ENCODE data around the gene ADAT3. TPM values are rescaled to one million over a fixed set of nuclear protein-coding genes. Genes with fewer than 3 reads are reported as not detected.

Gene ADAT3
- total and polyA plus RNA-seq, 2 of the 4 experiments (the other 2 are of a cell fraction), result 0.36 to 2.8 TPM

DNA sequence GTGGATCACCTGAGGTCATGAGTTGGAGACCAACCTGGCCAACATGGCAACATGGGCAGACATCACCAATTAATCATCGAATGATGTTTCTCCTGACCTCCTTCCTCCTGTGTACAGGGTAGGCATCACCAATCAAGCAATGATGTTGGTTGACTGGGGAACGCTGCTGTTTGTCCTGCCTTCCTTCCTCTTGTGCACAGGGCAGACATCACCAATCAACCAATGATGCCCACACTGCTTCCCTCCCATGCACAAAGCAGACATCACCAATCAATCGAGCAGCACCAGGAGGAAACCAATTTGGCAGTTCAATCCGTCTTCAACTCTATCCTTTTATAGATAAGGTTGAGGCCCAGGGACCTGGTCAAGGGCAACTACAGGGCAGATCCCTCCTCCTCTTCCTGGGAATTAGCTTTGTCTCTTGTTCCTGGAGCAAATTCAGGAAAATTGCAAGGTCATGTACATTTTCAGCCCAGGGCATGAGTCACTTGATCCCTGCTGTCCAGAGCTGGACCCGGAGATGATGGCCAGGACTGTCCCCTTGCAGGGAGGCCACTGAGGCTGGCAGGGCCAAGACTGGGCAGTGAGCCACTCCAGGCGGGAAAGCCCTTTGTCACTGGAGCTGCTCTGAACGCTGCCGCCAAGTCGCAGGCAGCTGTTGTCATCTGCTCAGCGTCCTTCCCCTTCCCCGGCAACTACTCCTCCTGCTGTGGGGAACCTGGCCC is 30.4 kb downstream of the ADAT3 start:
- CTCF ChIA-PET, result interaction anchor here (0.6 kb wide), 1 partner anchor 79 kb away, joined by 3 read pairs; no protein-coding TSS in a partner anchor
- Histone ChIP-seq H3K4me3 (ENCODE audit: insufficient read depth, low read depth, low read length) (no peak overlapping the region), H3K23ac (ENCODE audit: low read depth, low read length) (no peak overlapping the region), H3K27me3 (ENCODE audit: control insufficient read depth, insufficient read depth, low read length) (no peaks in the 10 kb centered on the region), H3K79me1 (ENCODE audit: low read depth in 1 of 2, low read length in 2 of 2) (peaks cover 5 to 13% of the 10 kb centered on the region in 2 experiments; a peak in 2 of 4 replicates), H2AK5ac (ENCODE audit: low read depth, low read length) (no peak overlapping the region), H3K4me2 (ENCODE audit: low read depth, low read length) (no peak overlapping the region), H4K20me1 (ENCODE audit: insufficient read depth, low read length) (no peaks in the 10 kb centered on the region), H4K5ac (ENCODE audit: low read depth, low read length) (no peak overlapping the region), H2BK20ac (ENCODE audit: low read depth, low read length) (no peak overlapping the region), H4K8ac (ENCODE audit: low read depth in 2 of 2, low read length in 2 of 2) (no peak overlapping the region), H3K14ac (replicated peaks; ENCODE audit: low read depth, low read length) (no peak overlapping the region), H2BK5ac (ENCODE audit: low read depth, low read length, poor library complexity, severe bottlenecking) (no peak overlapping the region), H2BK120ac (ENCODE audit: low read depth, low read length) (no peak overlapping the region), H3K27ac (ENCODE audit: insufficient read depth, low read length) (no peak overlapping the region), H4K91ac (ENCODE audit: insufficient read depth, low read depth, low read length) (no peak overlapping the region), H3K9me1 (ENCODE audit: insufficient read depth, low read length) (peaks cover 5% of the 10 kb centered on the region; the same call in 1 of the 2 replicates), H3K36me3 (ENCODE audit: control insufficient read depth, insufficient read depth, low read length) (no peaks in the 10 kb centered on the region), H2AK9ac (replicated peaks; ENCODE audit: low read depth, low read length, poor library complexity) (no peak overlapping the region), H2BK15ac (ENCODE audit: low read depth, low read length) (no peak overlapping the region), H2AFZ (replicated peaks; ENCODE audit: low read length, poor library complexity) (no peak overlapping the region), H3K4ac (ENCODE audit: low read depth, low read length) (no peak overlapping the region), H3K18ac (ENCODE audit: low read depth, low read length) (no peak overlapping the region), H3K9me3 (ENCODE audit: control insufficient read depth, insufficient read depth, low read length) (no peaks in the 10 kb centered on the region; the same call in 1 of the 2 replicates), H3K56ac (ENCODE audit: extremely low read depth, insufficient read depth, low read length) (no peak overlapping the region), H3K9ac (ENCODE audit: low read depth, low read length) (no peak overlapping the region), H3K4me1 (ENCODE audit: control insufficient read depth, insufficient read depth, low read length) (peaks cover 2% of the 10 kb centered on the region; the same call in 1 of the 2 replicates)
- WGBS, 2 experiments (ENCODE audit: extremely low coverage in 2 of 2, insufficient read length in 1 of 2), result 16% methylated on average over 5 of the region's 11 CpGs; no CpG with 5 or more reads in 1 of the 2 experiments
- in situ Hi-C loops (cut with MboI; ENCODE audit: low sequenced_read_pairs) (no loop called here), dilution Hi-C loops (cut with HindIII; ENCODE audit: low sequenced_read_pairs, unreplicated experiment) (no loop called here), intact Hi-C loops (cut with micrococcal nuclease) (no loop called here)
- DNase-seq, result peak; percentile 28
- ATAC-seq (ENCODE audit: low read depth), result no peak
- POLR2A ChIA-PET (ENCODE audit: unreplicated experiment), result interaction anchor here (0.7 kb wide), 1 partner anchor 608 kb away, joined by 4 read pairs; no protein-coding TSS in a partner anchor
- no TSS peak for BruUV-seq (replicated peaks)
- TF ChIP-seq BHLHE40 (IDR thresholded peaks at IDR 0.05; ENCODE audit: low read depth, low read length) (no peak), MAFK (IDR thresholded peaks at IDR 0.05; ENCODE audit: low read depth, low read length) (no peak), RAD21 (IDR thresholded peaks at IDR 0.05; ENCODE audit: low read length) (no peak), NFE2L2 (IDR thresholded peaks at IDR 0.05; ENCODE audit: low read depth, low read length) (no peak), SMC3 (IDR thresholded peaks at IDR 0.05; ENCODE audit: low read depth, low read length) (no peak), FOS (IDR thresholded peaks at IDR 0.05; ENCODE audit: low read depth, low read length) (no peak), MAZ (IDR thresholded peaks at IDR 0.05; ENCODE audit: borderline replicate concordance, low read depth, low read length) (no peak), RFX5 (IDR thresholded peaks at IDR 0.05; ENCODE audit: low read depth, low read length) (no peak), USF2 (IDR thresholded peaks at IDR 0.05; ENCODE audit: low read depth, low read length) (no peak), RCOR1 (IDR thresholded peaks at IDR 0.05; ENCODE audit: insufficient replicate concordance, low read length) (no peak), CHD1 (IDR thresholded peaks at IDR 0.05; ENCODE audit: low read depth, low read length) (no peak), POLR2A (IDR thresholded peaks at IDR 0.05; ENCODE audit: low read depth, low read length) (no peak), MXI1 (IDR thresholded peaks at IDR 0.05; ENCODE audit: borderline replicate concordance, low read depth, low read length) (no peak), CEBPB (IDR thresholded peaks at IDR 0.05; ENCODE audit: low read depth, low read length) (no peak)
- TF ChIP-seq, protein P1, sequence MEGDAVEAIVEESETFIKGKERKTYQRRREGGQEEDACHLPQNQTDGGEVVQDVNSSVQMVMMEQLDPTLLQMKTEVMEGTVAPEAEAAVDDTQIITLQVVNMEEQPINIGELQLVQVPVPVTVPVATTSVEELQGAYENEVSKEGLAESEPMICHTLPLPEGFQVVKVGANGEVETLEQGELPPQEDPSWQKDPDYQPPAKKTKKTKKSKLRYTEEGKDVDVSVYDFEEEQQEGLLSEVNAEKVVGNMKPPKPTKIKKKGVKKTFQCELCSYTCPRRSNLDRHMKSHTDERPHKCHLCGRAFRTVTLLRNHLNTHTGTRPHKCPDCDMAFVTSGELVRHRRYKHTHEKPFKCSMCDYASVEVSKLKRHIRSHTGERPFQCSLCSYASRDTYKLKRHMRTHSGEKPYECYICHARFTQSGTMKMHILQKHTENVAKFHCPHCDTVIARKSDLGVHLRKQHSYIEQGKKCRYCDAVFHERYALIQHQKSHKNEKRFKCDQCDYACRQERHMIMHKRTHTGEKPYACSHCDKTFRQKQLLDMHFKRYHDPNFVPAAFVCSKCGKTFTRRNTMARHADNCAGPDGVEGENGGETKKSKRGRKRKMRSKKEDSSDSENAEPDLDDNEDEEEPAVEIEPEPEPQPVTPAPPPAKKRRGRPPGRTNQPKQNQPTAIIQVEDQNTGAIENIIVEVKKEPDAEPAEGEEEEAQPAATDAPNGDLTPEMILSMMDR (conservative IDR thresholded peaks at IDR 0.05; ENCODE audit: low read depth, low read length), result no peak

Measured in IMR-90 (cell line).